Embryonic facial prominence (tissue), 1 donor: ENCODE measurements around the gene TGFB2.

Source experiments
- DNase-seq: peaks from one replicate; pipeline ENCODE4 v3.0.0-alpha.2; 2016; ENCODE audit errors: extremely low spot score

The TGFB2 gene

DNA sequence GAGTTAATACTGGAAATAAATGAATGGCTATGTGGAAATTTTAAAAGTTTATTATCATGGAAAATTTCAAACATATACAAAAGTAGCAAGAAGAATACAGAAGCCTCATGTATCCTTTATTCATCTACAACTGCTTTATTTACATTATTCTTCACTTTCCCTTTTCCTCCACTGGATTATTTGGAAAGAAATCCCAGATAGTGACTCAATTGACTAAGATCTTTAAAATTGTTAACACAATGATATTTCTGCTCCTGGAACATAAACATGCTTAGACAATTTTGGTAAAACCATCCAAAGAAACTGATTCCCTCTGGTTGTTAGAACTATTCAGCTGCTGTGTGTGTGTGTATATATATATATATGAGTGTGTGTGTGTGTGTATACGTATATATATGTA lies 116.2 kb downstream of the TGFB2 start:
- DNase-seq, result no peak

DNA sequence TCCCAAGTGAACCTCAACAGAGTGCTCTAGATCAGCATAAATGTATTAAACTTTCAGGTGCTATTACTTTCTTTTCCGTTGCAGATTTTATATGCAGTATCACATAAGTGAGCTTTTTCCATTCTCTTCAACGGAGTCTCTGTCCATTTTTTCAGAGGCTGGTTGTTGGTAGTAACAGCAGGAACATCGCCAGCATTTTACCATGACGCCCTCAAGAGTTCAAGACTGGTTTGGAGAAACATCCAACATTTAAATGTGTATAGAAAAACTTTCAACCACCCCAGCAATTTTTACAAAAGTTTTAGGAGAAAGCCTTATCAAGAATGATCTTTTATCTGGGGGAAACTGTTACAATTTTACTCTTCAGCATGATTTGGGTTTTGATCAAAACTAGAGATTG lies 117.0 kb downstream of the TGFB2 start:
- DNase-seq, result no peak

DNA sequence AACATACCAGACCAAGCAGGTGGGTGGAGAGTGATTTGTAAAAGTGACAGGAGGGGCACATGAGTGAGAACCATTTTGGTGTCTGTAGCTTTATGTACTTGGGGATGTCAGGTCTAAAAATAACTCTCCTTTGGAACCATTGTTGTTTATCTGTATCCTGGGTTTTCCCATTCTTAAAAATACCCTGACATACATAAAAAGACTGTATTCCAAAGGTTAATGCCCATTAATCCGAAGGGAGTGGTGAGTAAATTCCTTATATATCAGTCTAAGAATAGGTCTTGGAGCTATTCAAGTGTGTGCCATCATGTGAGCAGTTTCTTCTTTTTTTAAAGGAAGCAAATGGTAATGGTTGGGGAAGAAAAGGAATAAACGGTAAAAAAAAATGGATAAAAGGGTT lies 117.5 kb downstream of the TGFB2 start:
- no peak for DNase-seq

DNA sequence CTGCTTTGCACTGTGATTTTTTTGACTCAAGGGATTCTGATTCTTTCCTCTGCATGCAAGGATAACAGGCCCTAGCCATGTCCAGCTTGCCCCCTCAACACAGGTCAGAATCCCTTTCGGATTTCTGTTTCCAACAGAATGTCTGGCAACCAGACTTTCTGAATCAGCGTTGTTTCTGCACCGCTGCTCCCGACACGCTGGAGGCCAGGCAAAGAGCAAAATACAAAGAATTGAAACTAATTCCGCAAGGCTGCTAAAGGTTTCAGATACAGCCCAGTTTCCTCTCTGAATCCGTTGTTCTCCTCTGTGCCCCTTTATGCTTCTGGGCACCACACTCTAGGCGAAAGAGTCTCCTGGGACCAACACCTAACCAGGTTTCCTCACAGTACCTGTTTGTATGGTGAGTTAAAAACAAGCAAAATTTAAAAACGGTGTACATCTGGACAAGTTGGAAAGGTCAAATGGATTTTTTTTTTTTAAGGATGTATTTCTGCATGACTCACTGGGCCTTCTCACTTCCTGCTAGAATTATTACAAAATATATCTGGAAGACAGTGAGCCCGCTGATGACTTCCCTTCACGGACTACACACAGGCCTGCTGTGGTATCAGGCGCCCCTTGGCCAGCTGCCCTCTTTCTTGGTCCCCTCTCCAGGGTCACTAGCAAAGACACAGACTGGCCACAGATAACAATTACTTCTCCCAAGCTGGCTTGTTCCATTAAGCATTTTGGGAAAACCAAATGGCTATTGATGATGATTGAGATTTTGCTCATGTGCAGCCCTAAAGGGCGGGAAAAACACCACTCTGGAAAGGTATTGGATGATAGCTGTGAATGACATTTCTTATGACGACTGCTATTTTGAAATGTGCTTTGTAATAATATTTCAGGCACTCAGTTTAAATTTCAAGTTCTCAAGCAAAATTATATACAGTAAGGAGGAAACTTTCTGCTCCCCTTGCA lies 118.3 kb downstream of the TGFB2 start:
- no peak for DNase-seq

DNA sequence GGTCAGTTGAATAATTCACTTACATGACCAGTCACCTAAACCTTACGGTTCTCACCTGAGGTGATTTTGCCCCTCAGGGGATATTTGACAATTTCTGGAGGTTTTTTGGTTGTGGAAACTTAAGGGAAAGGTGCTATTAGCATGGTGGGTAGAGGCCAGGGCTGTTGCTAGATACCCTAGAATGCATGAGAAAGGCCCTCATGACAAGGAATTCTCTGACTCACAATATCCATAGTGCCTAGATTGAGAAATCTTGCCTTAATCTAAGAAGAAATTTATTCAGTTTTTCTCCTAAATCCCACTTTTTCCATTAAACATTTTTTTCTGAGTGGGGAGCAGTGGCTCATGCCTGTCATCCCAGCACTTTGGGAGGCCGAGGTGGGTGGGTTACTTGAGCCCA lies 119.7 kb downstream of the TGFB2 start:
- DNase-seq, result no peak

DNA sequence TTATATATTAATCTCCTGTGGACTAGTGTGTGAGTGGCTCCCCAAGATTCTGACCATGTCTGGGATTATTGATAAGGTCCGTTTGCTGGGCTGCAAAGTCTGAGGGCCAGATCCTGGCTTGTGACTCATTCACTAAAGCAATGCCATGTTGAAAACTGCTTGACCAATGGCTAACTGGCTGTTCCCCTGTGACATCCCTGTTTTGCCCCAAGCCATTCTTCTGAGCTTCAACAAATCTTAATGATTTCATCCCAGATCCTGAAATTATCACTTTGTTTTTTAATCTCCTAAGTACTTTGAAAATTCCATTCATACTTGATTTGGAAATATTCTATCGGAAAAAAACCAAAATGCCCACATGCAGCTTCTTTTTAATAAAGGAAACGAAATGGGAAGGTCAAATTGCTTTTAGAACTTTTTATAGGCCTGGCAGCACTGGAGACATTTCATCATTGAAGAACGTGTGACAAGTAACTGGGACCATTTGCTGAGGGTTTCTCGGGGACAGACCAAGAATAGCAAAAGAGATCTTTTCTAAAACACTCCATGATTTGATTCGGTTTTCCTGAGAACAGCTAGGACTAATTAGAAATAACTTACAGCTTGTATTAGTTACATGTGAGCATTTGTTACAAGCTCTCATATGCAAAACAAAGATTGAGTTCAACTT lies 121.3 kb downstream of the TGFB2 start:
- DNase-seq, result no peak

DNA sequence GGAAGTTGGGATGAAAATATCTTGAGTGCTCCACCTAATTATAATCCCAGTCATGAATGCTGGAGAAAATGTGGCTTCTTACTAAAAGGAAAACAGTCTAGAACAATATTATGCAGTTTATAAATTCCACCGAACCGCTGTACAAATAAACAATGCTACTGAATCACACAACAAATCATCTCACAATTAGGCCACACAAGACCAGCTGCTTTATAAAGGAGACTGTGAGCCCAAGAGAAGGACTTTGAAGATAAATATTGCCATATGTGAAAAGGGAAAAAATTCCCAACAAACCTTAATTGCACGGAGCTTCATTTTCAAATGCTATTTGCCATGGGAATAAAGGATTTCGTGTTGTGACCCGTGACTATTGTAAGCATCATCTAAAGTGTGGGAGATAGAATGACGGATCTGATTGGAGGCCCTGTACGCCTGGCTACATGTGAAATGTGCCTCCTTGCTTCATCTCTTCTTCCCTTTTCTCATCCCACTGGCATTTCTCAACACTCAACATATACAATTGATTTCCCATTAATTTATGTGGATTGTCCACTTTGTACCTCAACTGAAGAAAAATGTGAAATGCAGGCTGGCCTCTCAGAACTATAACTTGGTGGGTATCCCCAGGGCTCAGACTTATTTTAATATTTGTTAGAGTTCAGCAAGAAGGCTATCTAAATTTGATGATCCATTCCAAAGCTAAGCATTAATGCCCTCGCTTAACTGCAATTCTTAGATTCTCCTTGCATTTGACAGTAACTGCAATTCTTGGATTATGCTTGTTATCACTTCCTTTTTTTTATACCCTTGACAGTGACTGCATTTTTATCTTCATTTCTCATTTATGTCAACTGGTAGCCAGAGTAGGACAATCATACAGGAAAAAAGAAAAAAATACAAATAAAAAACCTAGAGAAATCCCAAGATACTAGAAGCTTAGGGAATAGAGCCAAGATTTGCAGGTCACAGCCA lies 122.3 kb downstream of the TGFB2 start:
- no peak for DNase-seq

DNA sequence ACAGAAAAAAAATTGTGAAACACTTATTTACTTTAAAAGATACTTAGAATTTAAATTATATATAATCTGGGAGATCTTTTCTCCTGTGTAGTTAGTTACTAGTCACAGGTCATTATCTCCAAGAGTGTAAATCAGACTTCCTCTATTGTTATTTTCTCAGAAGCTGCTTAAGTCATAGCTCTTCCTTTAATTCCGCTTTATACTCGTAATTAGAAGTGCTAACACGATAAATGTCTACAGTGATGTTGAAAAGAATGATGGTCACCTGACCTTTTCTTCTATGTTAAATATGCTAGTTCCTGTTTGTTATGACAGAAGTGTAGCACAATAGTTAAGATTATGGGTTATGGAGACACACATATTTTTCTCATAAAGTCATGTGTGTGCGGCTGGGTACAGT lies 123.6 kb downstream of the TGFB2 start:
- no peak for DNase-seq

DNA sequence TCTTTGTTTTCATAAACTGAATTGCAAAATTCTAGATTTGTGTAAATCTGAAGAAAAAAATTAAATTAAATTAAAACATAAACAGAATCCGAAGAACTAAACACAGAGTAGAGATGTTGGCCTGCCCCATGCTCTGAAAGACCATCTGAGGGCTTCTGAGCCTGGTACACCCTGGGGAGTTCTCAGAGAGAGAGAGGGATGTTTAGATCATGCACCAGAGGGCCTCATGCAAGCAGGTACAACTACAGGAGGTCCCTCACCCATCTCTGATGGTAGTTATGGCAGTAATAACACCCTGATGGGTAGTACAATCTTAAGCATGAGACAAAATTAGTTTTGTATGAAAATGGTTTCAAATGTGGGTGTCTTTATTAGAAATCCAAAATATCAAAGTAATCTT lies 127.7 kb downstream of the TGFB2 start:
- DNase-seq, result no peak

DNA sequence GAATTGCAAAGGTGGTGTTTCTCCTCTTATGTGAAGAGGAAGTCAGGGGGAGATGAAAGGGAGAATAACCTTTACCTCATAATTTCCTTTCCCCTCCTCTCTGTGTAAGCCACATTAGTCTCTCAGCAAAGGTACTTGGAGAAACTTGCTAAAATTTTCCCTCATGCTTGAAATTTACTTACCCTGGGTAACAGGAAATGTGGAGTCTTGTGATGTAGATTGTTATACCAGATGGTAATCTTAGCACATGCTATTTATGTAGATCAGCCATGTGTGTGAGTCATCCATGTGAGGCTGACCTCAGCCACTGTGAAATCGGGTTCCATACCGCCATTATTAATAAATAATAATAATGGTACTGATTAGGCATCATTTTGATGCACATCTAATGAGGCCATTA lies 128.4 kb downstream of the TGFB2 start:
- no peak for DNase-seq

DNA sequence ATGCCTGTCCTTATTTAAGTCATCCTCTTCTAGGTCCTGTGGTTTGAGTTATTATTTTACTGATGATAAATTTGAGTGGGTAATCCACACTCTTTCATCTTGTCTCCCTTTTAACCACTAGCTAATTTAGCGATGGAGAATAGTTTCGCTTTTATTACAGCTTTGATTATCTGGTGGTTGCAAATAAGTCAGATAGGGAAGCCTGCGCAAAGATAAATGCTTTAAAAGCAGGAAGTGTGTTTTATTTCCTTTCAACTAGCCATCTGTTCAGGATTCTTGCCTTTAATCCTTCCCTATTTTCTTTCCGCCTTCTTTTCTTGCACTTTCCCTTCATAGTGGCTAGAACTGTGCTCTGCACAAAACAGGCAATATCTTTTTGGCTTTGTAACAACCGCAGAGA lies 129.0 kb downstream of the TGFB2 start:
- DNase-seq, result no peak

DNA sequence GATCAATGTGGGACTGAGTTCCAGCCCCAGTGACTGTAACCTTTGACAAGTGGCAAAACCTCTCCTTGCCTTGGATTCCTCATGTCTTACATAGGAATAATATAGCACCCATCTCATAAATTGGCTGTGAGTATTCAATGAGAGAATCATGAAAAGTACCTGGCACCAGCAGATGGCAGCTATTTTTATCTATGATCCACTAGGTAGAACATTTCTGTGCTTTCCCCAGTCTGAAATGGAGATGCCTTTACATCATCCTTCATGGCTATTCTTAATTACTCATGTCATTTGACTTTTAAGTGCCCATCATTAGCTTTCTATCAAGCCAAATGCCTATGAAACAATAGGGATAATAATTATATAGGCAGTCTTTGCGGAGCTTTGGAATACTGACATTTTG lies 130.1 kb downstream of the TGFB2 start:
- no peak for DNase-seq

DNA sequence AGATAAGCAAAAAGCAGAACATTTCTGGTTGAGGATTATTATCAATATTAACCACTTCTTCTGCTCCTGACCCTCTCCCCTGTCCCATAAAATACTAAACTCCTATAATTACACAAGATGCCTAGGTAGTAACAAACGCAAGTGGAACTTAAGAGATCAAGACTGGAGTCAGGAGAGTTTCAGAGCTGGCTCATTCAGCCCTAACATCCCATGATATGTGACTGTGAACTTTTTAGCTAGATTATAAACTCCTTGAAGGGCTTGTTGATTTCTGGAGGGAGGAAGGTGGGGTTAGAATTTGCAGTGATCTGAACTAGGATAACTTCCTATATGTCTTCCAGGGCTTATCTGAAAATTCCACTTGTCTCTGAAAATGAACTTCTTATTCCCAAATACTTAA lies 130.6 kb downstream of the TGFB2 start:
- DNase-seq, result no peak

DNA sequence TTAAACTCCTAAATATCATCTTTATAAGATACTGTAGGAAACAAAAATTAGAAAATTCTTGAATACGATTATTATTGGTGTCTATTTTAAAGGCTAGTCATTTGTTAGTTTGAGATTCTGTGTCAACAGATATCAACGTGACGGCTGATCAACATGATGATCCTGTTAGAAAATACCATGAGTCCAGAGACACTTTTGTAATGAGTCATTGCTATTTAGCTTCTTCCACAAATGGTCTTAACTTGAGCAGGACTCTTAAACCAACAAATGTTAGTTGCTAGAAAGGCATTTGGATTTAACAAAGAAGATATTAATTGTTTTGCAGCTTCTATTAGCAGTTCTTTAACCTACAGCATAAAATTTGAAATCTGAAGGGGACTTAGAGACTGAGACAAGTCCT lies 131.2 kb downstream of the TGFB2 start:
- DNase-seq, result no peak

DNA sequence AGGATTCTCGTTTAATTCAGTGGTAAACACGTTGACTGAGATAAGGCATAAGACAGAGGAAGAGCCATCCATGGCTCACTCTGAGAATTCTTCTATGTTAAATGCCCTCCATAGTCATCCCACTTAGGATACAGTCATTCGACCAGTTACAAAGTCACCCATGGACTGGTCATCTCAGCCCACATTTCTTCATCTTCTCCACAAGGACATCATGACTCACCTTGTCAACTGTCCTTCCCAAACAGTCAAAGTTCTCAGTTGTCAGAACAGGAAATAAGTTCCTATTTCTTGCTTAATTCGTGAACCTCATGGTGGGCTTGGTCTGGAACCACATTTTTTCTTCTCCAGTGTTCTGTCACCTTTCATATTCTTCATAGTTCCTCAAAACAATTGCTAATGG lies 133.2 kb downstream of the TGFB2 start:
- no peak for DNase-seq

DNA sequence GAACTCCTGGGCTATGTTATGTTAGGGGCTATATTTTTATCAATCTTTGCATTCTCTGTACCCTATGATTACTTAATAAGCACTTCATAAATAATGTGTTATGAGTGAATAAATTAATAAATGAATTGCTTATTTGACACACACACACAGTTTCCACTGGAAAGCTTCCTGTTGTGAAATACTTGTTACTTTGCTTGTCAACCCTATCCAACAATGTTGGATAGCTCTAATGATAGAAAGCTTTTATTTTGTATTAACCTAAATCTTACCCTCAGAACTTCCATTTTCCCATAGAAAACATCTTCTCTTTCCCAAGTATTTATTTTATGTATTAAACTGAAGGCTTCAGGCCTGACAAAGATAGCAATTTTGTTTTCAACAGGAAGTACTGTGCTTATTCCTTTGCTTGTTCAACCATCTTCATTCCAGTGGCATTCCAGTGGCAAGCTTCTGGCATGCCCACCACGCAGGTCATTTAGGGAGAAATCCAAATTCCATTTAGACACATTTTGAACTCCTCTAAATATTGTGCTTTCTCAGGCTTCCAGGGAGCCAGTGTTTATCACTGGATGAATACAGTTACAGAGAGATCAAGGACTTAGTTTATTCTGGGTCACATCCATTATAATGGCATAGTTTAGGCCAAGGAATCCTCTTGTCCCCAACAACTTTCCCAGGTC lies 134.4 kb downstream of the TGFB2 start:
- DNase-seq, result no peak

DNA sequence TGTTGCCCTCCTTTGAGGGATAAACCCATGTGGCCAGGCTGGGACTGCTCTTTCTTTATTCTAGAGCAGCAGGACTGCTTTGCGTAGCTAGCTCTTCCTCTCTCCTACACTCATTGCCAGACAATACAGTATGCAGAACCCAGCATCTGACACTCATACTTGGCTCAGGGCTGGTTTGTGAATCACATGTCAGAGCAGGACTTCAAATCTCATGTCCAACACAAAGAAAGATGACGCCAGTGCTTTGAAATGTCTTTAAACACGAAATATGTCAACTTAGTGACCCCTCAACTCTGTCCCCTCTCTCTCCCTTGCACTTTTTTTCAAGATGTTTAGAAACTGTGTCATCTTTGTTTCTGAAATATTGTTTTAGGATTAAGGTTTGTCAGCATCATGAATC lies 135.0 kb downstream of the TGFB2 start:
- no peak for DNase-seq

DNA sequence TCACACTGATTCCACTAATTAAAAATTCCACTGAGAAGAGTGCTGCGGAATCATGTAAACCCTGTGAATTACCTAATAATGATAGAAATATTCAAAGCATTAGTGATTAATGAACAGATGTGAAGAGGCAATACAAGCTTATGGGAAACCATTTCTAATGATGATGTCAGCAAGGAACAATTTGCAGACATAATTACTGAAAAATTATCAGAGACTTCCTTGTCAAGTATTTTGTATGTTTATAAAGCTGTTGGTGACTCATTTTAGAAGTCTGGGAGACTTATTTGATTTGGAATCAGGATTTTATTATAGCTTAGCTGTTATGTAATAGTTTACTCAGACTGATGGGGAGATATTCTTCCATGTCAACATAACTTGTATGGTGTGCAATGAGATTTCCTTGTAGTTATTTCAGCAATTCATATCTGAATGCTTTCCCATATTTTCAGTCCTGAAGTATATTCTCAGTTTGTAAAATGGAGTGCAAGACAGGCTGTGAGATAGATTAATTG lies 135.5 kb downstream of the TGFB2 start:
- no peak for DNase-seq

DNA sequence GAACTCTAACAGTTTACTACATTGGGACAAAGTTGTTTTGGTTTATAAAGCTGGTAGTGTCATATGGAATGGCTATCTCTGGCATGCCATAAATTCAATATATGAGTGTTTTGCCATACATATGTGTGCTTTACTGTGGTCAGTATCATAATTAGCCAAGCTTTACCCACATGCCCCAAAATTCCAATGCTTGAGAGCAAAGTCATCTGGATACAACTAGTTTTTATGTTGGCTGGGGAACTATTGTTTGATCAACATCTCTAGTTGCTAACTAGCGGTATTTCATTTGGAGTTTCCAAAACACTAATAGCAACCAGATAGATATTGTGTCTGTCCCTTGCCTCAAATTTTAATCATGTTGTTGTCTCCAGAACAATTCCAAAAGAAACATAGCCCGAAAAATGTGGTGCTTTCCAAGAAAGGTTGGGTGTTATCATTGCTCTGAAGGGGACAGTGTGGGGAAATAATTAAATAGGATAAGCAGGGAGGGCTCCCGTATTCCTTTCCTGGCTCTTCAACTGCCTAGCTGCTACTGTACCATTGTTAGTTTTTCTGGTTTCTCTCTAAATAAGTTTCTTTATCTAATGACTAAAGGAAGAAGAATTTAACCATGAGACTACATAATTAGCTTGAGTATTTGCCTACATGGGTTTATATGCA lies 136.1 kb downstream of the TGFB2 start:
- DNase-seq, result no peak

DNA sequence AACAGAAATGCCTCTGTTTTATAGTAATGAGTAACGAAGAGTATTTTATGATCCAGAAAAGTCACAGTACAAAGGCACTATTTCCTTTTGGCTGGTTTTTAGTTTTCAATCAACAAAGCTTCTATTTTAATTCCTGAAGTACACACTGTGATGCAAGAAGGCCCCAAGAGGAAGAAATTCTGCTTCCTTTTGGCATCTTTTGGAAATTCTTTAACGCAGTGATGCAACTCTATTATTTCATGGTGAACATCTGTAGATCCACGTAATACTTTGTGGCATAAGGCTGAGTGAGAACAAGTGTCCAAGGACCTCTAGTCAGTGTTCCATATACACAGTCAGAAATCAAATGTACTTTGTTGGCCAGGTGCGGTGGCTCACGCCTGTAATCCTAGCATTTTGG lies 137.5 kb downstream of the TGFB2 start:
- DNase-seq, result no peak
